Spinal cord (tissue), 10 donors: Measurements from ENCODE around the gene GIMAP4. TPM values are rescaled to one million over a fixed set of nuclear protein-coding genes. Genes with fewer than 3 reads are reported as not detected.
"Not testable (repeated sequence)": the region's sequence is repeated elsewhere in the genome, so short reads cannot be mapped to it uniquely, and the experiment has no call there.

ENCODE experiments used
- DNase-seq, 6 donors: peaks; one replicate each; pipeline versions ENCODE4 v3.0.0 to v3.0.0-alpha.2; 2013 to 2015; ENCODE audit warnings: low spot score in 6 of 6, low read depth in 4 of 6
- H3K27ac ChIP-seq: one replicate; pipeline ENCODE4 v1.5.1; 2013; ENCODE audit warnings: low read depth, low read length, control low read depth
- H3K27me3 ChIP-seq: one replicate; pipeline ENCODE4 v1.6.1; 2013; ENCODE audit warnings: low read length; ENCODE audit not compliant: control insufficient read depth, insufficient read depth
- H3K36me3 ChIP-seq: one replicate; pipeline ENCODE4 v1.6.1; 2013; ENCODE audit warnings: low read length; ENCODE audit not compliant: control insufficient read depth, insufficient read depth
- H3K4me1 ChIP-seq: one replicate; pipeline ENCODE4 v1.6.1; 2013; ENCODE audit warnings: low read length; ENCODE audit not compliant: control insufficient read depth, insufficient read depth
- H3K4me3 ChIP-seq: one replicate; pipeline ENCODE4 v1.5.1; 2013; ENCODE audit warnings: low read depth, low read length, control low read depth
- H3K9me3 ChIP-seq: one replicate; pipeline ENCODE4 v1.6.1; 2013; ENCODE audit warnings: low read length; ENCODE audit not compliant: control insufficient read depth, insufficient read depth
- WGBS: methylation state at CpG from one replicate; pipeline ENCODE4 v1.1.5; 2013; ENCODE audit warnings: missing lambda C conversion rate; ENCODE audit not compliant: insufficient coverage; 5-methylcytosine and 5-hydroxymethylcytosine counted together
- polyA plus RNA-seq, 2 donors: library from polyadenylated mRNA; unstranded; fragments of 120-200 nt; gene quantifications; one replicate each; pipeline ENCODE4 v1.2.1, GENCODE V29; 2013; ENCODE audit not compliant: insufficient read length in 2 of 2
- total RNA-seq, 2 donors: library from RNA; depleted of rRNA in 1 of 2; stranded (reverse); fragments of 120-200 nt in 1 of 2; fragments of >200 nt in 1 of 2; gene quantifications; one replicate each; pipeline versions ENCODE4 v1.2.3 to v1.2.4, GENCODE V29; 2013 to 2014
- donor health status: healthy.

Gene GIMAP4
- total and polyA plus RNA-seq, 4 donors: 14.8 to 46.2 (median 21.3) TPM

DNA sequence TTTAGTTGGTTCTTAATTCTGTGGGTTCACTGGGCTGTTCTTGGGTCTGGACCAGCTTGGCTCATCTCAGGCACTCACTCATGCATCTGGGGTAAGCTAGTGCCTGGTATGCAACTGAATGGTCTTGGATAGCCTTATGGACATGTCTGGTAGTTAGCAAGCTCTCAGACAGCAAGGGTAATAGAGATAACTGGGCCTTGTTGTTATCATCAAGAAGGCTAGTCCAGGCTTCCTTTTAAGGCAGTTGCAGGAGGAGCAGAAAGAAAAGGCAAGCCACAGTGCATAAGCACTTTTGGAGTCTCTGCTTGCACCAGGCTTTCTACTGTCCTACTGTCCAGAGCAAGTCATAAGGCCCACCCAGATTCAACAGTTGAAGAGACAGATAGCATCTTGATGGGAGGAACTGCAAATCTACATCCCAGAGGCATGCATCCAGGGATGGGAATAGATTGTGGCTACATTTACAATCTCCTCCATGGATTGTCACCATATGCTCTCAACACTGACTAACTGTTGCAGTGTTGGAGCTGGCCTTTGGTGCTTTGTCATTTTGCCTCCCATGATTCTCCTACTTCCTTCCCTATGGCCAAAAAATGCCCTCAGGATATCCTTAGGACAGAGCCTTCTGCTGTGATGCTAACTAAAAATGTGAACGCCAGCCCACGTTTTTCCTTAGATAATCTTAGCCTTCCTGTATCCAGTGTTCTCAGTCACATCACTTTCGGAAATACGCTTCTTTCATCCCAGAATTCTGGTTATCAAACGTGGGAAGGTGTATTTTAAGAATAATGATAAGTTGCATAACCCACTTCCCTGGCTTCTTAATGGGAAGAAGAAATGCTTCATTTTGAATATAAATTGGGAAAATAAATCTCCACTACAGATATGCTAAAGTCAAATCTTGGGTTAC, 3.6 kb downstream of the GIMAP4 start:
- H3K9me3 ChIP-seq: no peaks in the 10 kb centered on the region
- DNase-seq: no peak
- no CpG with 5 or more reads among the region's 5 CpGs for WGBS
- H3K4me3 ChIP-seq: no peak overlapping the region
- no peak overlapping the region for H3K27ac ChIP-seq
- H3K36me3 ChIP-seq: no peaks in the 10 kb centered on the region
- H3K27me3 ChIP-seq: no peaks in the 10 kb centered on the region
- no peaks in the 10 kb centered on the region for H3K4me1 ChIP-seq

DNA sequence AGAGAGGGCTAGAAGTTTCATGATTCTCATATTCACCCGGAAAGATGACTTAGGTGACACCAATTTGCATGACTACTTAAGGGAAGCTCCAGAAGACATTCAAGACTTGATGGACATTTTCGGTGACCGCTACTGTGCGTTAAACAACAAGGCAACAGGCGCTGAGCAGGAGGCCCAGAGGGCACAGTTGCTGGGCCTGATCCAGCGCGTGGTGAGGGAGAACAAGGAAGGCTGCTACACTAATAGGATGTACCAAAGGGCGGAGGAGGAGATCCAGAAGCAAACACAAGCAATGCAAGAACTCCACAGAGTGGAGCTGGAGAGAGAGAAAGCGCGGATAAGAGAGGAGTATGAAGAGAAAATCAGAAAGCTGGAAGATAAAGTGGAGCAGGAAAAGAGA, 5.3 kb downstream of the GIMAP4 start:
- Histone ChIP-seq H3K27me3 (no peaks in the 10 kb centered on the region), H3K27ac (no peak overlapping the region), H3K4me1 (no peaks in the 10 kb centered on the region), H3K36me3 (no peaks in the 10 kb centered on the region), H3K9me3 (no peaks in the 10 kb centered on the region), H3K4me3 (no peak overlapping the region)
- no peak for DNase-seq
- 91% methylated on average over 10 of the region's 10 CpGs for WGBS

DNA sequence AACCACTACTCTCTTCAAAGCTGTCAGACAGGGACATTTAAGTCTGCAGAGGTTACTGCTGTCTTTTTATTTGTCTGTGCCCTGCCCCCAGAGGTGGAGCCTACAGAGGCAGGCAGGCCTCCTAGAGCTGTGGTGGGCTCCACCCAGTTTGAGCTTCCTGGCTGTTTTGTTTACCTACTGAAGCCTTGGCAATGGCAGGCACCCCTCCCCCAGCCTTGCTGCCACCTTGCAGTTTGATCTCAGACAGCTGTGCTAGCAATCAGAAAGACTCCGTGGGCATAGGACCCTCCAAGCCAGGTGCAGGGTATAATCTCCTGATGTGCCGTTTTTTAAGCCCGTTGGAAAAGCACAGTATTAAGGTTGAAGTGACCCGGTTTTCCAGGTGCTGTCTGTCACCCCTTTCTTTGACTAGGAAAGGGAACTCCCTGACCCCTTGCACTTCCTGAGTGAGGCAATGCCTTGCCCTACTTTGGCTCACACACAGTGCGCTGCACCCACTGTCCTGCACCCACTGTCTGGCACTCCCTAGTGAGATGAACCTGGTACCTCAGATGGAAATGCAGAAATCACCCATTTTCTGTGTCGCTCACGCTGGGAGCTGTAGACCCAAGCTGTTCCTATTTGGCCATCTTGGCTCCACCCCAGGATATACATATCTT, 12.9 kb downstream of the GIMAP4 start:
- not testable (repeated sequence) for H3K4me1 ChIP-seq, H3K27ac ChIP-seq, DNase-seq, H3K9me3 ChIP-seq, H3K36me3 ChIP-seq, H3K4me3 ChIP-seq, H3K27me3 ChIP-seq
- 75% methylated on average over 6 of the region's 7 CpGs for WGBS

DNA sequence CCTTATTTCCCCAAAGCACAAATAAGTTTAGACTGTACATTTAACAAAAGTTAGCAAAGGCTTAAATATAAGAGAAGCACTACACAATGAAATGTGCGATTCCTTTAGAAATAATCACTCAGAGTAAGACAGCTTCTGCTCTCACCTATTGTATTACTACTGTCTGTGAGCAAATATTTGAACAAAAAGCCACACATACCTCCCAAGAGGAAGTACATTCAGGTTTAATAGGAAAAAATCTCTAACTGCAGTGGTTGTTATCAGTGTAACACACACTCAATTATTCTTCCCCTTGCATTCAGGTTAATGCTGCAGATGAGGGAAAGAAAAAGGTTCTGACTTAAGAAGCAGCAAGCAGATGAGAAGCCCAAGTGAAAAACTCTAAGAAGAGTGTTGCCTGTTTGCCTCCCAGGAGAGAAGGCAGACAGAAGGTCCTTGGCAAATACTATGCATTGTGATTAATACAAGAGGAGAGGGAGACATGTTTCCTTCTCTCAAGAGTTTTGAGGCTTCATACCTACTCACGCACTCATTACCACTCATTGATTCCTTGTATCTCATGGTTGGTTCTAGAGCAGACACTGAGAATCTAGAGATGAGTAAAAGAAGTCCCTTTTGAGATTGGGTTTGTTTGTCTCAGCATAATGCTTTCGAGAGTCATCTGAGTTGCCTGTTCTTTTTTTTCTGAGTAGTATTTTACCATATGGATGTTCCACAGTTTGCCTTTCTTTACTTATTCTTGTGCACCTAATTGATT, 13.6 kb downstream of the GIMAP4 start:
- no peak for DNase-seq
- H3K9me3 ChIP-seq: no peaks in the 10 kb centered on the region
- no peak overlapping the region for H3K4me3 ChIP-seq
- WGBS: 100% methylated on average over 1 of the region's 3 CpGs
- no peak overlapping the region for H3K27ac ChIP-seq
- no peaks in the 10 kb centered on the region for H3K4me1 ChIP-seq
- no peaks in the 10 kb centered on the region for H3K27me3 ChIP-seq
- H3K36me3 ChIP-seq: no peaks in the 10 kb centered on the region

DNA sequence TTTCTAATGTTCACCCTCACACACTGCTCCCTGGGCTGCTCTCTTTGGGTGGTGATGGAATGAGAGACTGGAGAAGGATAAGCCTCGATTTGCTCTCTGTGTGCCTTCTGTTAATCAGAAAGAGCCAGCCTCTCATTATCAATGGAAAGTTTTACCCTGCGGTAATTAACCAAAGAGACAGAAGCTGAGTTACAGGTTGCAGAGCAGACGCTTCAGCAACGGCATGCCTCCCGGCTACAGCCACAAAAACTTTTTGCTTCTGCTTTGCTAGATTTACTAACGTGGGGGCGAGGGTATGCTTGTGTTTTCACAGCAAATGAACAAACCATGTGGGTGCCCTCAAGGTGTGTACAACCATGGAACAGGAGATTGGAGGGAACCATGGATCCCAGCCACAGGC, 18.0 kb downstream of the GIMAP4 start:
- no peaks in the 10 kb centered on the region for H3K9me3 ChIP-seq
- H3K36me3 ChIP-seq: no peaks in the 10 kb centered on the region
- no peak overlapping the region for H3K27ac ChIP-seq
- no peak for DNase-seq
- 74% methylated on average over 7 of the region's 7 CpGs for WGBS
- no peak overlapping the region for H3K4me3 ChIP-seq
- H3K4me1 ChIP-seq: no peaks in the 10 kb centered on the region
- H3K27me3 ChIP-seq: no peaks in the 10 kb centered on the region

DNA sequence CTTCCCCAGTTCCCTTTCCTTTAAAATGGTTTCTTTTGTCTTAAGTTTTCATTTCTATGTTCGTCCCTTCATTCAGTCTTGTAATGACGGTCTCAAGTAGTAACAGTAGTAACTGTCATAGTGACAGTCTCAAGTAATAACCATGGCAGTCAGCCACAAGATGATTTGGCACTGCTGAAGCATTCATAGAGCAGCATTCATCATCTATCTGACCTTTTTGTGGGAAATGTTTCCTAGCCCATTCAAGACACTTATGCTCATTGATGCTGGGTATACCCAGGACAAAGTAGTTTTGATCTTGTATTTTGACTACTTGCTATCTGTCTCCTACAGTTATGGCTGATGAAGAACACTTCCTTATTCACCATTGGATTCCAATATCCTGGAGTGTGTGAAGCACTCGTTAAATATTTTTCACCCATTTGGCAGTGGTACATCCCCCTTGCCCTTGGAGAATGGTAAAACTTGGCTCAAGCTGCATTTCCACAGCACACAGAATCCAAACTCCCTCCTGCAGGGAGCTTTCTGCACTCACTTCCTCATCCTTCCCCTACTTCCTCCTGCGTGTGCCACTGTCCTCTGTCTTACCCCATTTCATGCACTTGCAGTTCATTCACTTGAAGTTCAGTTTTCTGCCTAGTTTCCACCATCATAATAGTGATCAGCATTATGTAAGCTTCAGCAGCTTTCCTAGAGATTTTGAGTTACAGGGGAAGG, 19.0 kb downstream of the GIMAP4 start:
- no peak overlapping the region for H3K27ac ChIP-seq
- WGBS: 52% methylated on average over 2 of the region's 4 CpGs
- H3K4me1 ChIP-seq: no peaks in the 10 kb centered on the region
- no peak overlapping the region for H3K4me3 ChIP-seq
- H3K27me3 ChIP-seq: no peaks in the 10 kb centered on the region
- H3K36me3 ChIP-seq: no peaks in the 10 kb centered on the region
- H3K9me3 ChIP-seq: no peaks in the 10 kb centered on the region
- DNase-seq: no peak

DNA sequence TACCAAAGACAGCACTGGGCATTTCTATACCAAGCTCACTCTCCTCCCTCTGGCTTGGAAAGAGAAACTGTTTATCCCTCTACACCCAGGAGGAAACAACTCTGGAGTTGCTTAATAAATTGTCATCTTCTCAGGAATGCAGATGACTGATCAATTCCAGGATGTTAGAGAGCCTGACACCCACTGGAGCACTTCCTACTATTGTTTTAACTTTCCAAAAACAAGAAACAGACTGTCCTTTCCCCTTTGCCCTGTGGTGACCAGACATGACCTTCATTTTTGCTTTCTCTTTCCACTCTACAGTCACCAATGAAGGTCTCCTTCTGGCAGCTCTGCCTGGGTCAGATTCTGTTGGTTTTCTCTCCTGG, 19.6 kb downstream of the GIMAP4 start:
- Histone ChIP-seq H3K4me3 (no peak overlapping the region), H3K27me3 (no peaks in the 10 kb centered on the region), H3K36me3 (no peaks in the 10 kb centered on the region), H3K4me1 (no peaks in the 10 kb centered on the region), H3K9me3 (no peaks in the 10 kb centered on the region), H3K27ac (no peak overlapping the region)
- no peak for DNase-seq

DNA sequence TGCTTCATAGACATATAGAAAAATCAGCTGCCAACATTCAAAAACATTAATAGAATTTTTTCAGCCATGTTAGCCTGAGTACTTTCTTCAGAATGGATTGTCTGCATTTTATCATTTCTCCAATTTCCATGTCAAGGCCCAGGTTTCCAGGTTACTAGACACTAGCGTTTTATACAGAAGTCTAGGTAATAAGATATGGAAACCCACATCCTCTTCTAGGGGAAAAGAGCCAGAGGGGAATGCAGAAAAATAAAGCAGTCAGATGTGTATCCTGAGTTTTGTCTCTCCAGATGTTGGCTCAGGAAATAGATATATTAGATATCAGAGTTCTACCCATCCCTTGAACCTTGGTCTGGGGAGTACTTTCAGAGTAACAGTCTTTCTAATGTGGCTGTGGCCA, 20.4 kb downstream of the GIMAP4 start:
- H3K27me3 ChIP-seq: no peaks in the 10 kb centered on the region
- H3K4me3 ChIP-seq: no peak overlapping the region
- H3K9me3 ChIP-seq: no peaks in the 10 kb centered on the region
- no CpG with 5 or more reads among the region's 1 CpG for WGBS
- no peak overlapping the region for H3K27ac ChIP-seq
- H3K36me3 ChIP-seq: no peaks in the 10 kb centered on the region
- H3K4me1 ChIP-seq: no peaks in the 10 kb centered on the region
- no peak for DNase-seq

DNA sequence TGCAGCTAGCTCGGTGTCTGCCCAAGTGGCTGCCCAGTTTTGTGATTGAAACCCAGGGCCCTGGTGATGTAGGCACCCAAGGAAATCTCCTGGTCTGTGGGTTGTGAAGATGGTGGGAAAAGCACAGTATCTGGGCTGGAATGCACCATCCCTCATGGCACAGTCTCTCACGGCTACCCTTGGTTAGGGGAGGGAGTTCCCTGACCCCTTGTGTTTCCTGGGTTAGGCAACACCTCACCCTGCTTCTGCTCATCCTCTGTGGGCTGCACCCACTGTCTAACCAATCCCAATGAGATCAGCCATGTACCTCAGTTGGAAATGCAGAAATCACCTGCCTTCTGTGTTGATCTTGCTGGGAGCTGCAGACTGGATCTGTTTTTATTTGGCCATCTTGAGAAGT, 27.6 kb downstream of the GIMAP4 start:
- no peak for DNase-seq
- H3K4me3 ChIP-seq: no peak overlapping the region
- no peaks in the 10 kb centered on the region for H3K9me3 ChIP-seq
- no peaks in the 10 kb centered on the region for H3K4me1 ChIP-seq
- 80% methylated on average over 1 of the region's 2 CpGs for WGBS
- H3K27me3 ChIP-seq: no peaks in the 10 kb centered on the region
- H3K36me3 ChIP-seq: no peaks in the 10 kb centered on the region
- no peak overlapping the region for H3K27ac ChIP-seq
